ENCODE data around the gene RNF208.

DNA sequence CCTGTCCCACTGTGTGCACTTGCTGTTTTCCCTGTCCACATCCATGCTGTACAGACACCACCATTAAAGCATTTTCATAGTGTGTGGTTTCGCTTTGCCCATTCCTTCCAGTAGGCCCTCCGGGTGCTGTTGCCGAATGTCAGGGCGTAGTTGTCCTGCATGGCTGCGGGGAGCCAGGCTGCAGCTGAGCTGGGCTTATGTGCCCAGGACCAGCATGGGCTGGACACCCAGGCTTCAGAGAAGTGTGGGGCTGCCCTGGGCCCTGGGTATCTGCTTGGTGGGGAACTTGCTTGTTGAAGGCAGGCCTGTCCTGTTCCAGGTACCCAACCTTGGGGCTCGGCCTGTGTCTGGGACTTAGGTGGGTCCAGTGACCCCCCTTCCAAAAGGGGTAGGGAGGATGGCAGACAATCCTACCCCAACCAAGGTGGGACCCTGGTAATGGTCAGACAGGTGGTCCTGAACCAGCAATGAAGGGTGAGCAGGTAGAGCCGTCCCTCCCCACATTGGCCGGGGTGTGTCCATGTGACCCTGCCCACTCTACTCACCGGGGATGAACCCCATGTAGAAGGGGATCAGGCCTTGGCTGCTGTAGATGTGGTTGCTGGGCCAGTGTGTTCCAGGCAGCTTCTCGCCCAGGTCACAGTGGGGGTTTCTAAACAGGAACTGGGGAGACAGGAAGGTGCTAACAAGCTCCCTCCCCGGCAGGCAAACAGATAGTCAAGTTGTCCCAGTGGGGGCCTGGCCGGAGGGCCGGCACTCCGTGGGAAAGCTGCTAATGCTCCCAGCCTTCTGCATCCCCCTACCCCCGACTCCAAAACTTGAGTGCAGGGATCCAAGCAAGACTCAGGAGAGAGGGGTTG lies 21.8 kb upstream of the RNF208 start:
- TF ChIP-seq EZH2 (IDR thresholded peaks at IDR 0.05) (no peak), POLR2AphosphoS5 (IDR thresholded peaks at IDR 0.05; ENCODE audit: borderline replicate concordance, low read depth, low read length) (no peak; the same call in 1 of the 2 replicates)

Data from SK-N-MC (cell line).